Activated CD4-positive, alpha-beta T cell treated with anti-CD3 and anti-CD28 coated beads, Interleukin-2, Interleukin-4, amounts not matched to agents 100 ng/mL and 50 ng/mL, durations not matched to agents 16 hours and 8 hours (primary cell): ENCODE data around the gene TNFRSF11A.

Source experiments
- DNase-seq: peaks from one replicate; pipeline ENCODE4 v3.0.0-alpha.2; 2020; ENCODE audit warnings: low spot score

TNFRSF11A gene

DNA sequence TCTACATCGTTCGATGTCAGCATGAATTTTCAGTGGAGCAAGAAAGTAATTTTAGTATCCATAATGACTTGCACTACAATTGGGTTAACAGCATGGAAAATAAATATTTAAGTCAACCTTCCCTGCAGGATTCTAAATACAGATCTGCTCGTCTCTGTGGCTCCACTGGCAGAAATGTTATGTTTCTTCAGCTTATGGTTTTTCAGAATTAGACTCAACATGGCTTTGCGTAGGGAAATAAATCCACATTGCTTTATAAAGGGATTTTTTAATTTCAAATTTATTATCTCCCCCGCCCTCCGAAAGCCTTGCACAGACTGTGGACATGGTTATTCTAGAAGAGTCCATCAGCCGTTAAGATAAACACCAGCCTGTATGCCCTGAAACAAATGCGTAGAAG lies 18.2 kb downstream of the TNFRSF11A start:
- no peak for DNase-seq

DNA sequence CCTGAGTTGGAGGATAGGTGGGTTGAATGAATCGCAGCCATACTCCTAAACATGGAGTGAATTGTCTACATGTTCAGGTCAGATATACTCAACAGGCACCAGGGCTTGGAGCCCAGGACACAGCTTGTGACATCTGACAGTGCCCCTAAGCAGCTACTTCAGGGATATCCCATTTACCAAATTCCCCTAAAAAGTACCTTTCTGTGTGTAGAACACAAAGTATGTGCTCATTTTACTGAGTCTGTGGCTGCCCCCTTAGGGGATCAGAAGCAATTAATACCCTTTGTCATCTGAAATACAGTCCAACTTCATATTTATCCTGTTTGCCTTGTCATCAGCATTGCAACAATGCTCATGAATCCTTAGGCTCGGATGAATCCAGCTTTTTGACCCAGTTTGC lies 20.8 kb downstream of the TNFRSF11A start:
- DNase-seq = no peak

DNA sequence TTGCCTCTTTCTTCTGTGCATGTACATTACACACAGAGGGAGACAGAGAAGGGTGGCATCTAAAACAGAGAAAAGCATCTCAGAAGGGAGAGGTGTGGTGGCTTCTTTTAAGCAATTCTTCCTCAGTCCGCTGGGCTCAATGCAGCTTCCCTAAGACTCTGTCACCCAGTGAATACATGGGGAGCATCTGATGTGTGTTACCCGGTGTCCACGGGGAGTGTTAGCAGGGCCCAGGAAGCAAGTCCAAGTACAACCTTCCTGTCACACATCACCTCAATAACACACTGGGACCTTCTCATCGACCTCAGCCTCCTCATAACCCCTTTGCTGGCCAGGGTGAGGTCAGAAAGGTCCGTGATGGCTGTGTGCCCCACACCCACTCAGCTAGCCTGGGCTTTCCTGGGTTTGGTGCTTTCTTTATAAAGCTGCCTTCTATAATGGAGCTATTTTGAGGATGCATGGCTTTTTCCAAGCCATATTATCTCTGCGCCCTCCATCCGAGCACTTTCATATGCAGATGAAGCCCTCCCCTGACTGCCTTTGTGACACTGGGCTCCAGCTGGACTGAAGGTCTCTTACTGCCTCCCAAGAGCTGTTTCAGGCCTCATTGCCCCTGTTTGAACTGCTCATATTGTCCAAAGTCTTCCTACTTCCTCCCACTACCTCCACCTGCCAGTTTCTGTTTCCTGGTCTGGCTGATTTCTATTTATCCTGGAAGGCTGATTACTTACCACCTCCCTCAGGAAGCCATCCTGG lies 21.4 kb downstream of the TNFRSF11A start:
- DNase-seq = no peak

DNA sequence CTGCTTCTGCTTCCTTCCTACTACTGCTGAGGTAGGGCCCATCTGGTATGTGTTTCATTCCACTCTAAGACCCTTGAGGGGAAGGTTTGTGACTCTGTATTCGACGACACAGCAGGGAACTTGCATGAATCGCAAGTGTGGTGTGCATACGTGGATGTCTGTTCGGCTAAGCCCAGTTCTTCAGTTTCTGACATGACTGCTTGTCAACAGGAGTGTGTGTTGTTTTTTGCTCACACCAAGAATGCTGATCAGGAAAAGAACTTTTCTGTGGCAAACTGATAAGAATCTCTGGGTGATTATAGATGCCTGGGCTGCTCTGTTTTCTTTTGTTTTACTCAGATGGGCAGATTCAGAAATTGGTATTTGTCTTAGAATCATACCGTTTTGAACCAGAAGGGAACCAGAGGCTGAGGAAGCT lies 22.0 kb downstream of the TNFRSF11A start:
- DNase-seq = peak; percentile 63

DNA sequence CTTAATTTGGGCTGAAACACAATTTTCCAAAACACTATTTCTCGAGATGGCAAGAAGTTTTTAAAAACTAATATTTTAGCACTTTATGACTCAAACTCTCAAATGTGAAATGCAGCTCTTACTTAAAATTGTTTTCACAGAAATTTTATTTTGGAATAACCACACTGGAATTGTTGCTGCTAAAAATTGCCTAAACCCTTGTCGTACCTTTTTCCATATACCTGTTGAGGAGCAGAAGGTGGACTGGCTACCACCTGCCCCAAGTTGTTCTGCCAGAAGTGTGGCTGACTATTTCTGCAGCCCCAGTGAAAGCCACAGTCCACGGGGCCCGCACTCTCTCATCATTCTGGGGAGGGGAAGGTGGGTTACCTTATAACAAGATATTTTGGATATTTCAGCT lies 23.4 kb downstream of the TNFRSF11A start:
- DNase-seq = no peak

DNA sequence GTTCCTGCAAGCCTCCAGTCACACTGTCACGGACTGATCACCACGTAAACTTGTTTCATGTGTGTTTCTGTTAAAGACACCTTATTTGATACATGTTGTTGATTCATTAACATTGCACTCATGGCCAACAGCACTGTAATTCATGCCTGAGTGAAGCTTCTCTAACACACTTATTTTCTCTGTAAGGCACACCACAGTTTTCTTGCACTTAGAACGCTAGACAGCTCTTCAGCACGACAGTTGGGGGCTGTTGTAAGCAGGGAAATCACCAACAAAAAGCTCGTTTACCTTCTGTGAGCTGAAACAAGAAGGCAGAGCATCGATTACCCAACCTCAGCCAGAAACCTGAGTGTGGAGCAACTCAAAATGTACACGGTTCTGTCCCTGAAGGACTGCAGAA lies 28.1 kb downstream of the TNFRSF11A start:
- DNase-seq = no peak

DNA sequence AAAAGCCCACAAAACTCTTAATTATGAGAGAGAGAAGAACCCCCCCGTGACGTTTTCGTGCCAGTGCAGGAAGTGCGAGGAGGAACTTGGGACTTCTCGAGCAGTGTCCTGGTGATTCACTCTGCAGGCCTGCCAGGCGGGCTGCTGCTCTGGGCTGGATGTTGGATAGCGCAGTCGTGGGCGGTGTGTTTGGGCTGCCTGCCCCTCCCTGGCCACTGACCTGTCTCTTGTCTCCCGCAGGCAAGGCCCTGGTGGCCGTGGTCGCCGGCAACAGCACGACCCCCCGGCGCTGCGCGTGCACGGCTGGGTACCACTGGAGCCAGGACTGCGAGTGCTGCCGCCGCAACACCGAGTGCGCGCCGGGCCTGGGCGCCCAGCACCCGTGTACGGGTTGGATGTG lies 29.0 kb downstream of the TNFRSF11A start:
- no peak for DNase-seq

DNA sequence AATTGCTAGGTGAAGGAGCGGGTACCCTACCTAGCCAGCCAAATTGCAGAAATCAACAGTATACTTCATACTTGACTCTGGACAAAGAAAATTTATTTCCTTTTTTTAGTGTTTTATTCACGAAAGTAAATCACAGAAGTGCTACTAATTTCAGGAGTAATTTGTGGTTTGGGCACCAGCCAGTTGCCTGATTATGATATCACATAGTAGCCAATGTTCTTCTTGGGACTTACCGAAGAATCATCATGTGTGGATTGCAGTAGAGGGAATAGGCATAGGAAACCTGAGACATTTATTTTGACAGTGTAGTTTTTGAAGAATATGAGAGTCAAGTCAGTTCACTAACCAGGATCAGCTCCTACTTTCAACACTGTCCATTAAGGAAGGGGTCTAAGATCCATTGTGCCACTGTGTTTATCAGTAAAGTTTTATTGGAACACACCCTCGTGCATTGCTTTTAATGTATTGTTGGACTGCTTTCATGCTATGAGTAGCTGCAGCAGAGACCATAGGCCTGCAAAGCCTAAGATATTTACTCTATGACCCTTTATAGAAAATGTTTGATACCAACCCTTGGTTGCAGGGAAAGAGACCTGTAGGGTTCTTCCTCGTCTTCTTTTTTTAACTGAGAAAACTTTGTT lies 32.1 kb downstream of the TNFRSF11A start:
- peak; percentile 36 for DNase-seq

DNA sequence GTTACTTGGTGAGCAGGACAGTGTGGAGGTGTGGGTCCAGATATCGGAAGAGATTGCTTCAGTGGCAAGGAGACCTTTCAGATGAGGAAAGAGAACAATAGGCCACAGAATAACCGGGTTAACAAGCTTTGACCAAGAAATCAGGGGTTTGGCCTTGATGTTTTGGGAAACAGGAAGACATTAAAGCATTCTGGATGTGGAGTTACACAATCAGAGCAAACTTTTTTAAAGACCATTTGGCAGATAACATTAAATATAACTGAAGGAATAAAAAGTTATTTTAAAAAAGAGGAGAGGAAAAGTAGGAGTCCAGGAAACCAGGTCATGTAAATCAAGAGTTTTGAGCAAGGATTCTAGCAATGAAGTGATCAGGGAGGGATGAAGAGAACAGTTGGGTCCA lies 35.7 kb downstream of the TNFRSF11A start:
- no peak for DNase-seq

DNA sequence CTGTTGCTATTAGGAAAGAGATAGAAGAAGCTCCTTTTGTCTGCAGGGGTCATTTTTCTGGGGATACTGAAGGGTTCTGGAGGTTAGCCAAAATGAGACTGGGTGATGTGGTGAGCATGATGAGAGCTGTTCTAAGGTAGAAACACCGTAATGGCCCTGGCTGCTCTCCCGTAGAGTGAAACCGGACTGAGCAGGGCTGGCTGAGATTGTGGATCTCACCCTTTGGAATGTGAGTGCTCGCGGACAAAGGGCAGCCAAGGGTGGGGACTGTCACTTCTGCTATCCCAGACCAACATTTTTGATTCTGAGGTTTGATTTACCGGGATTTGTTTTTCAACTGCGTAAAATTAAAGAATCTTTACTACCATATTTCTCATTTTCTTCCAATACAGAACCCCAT lies 36.2 kb downstream of the TNFRSF11A start:
- DNase-seq = no peak

DNA sequence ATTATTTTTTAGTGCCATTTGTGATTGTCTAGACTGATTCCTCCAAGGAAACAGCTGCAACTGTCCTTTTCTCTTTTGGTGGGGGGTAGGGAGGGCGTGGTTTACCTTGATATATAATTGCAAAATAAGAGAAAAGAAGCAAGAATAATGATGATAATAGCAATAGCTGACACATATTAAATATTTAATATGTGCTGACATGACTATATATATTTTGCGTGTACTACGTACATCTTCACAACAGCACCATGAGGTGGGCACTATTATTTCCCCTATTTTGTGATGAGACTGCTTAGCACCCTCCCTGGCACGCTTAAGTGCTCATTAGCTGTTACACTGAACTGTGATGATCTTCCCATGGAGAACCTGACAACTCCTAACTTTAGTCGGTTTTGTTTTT lies 39.4 kb downstream of the TNFRSF11A start:
- DNase-seq = no peak

DNA sequence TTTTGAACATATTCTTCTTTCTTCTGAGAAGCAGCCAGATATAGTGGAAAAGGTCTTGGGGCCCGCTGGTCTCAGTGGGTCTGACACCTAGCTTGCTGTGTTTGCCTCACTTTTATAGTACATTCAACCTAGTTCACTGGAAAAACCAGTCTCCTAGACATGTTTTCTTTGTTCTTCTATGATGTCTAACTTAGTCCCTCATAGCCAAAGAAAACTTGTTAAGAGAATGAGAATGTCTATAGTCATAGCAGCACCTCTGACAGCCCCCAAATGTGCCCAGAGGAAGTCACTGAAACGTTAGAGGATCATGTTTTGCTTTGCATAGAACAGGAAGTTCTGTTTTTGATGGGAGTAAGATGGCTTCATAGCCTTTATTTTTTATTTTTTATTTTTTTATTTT lies 40.3 kb downstream of the TNFRSF11A start:
- peak; percentile 41 for DNase-seq

DNA sequence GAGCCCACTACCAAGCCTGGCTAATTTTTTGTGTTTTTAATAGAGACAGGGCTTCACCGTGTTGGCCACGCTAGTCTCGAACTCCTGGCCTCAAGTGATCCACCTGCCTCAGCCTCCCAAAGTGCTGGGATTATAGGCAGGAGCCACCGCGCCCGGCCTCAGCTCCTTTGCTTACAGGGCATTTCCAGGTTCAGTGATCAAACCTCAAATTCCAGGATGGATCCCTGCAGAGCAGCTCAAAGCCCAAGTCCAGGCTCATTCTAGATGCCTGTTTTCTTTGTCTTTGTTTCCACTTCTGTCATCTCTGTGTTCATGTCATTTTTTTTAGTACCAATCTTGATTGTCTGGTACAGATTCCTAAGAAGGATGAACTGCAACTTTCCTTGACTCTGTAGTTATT lies 41.9 kb downstream of the TNFRSF11A start:
- DNase-seq = no peak

DNA sequence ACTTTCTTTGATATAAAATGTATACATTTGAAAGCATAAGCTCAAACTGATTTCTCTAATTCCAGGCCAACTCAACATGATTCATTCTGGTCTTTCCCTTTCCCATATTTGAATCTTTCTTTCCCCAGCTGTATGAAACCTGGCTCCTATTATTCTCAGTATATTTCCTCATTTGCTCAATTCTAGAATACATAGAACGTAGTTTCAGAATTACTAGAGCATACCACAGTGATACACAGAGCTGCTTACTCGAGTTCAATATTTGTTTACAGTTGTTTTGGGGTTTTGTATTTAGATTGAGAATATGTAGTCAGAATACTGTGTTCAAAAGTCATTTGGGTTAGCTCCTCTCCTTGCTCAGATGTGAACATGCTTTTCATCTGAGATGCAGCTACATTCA lies 43.0 kb downstream of the TNFRSF11A start:
- DNase-seq = peak; percentile 69

DNA sequence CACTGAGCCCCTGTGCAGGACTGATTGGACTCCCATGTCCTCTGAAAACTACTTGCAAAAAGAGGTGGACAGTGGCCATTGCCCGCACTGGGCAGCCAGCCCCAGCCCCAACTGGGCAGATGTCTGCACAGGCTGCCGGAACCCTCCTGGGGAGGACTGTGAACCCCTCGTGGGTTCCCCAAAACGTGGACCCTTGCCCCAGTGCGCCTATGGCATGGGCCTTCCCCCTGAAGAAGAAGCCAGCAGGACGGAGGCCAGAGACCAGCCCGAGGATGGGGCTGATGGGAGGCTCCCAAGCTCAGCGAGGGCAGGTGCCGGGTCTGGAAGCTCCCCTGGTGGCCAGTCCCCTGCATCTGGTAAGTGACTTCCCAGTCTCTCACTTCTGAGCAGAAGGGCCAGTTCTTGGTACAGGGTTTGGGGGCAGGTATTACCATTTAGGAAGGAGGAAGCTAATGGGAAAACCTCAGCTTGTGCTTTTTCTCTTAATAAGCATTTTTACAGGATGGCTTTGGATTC lies 44.1 kb downstream of the TNFRSF11A start:
- no peak for DNase-seq

DNA sequence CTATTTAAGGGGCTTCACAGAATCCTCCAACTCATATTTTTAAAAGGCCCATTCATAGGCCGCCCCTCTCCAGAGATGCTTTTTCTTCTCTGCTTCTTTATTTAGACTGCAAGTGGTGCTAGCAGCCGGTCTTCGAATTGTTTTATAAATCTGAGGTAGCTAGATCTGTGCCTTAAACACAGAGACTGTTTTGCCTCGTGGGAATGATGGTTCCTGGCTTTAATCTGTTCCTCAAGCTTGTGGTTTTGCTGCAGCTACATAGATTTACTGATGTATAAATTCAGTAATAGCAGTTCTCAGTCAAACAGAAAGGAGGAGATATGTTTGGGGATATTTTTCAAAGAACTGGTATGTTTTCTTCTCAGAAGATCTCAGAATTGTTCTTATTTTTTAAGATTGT lies 45.3 kb downstream of the TNFRSF11A start:
- no peak for DNase-seq

DNA sequence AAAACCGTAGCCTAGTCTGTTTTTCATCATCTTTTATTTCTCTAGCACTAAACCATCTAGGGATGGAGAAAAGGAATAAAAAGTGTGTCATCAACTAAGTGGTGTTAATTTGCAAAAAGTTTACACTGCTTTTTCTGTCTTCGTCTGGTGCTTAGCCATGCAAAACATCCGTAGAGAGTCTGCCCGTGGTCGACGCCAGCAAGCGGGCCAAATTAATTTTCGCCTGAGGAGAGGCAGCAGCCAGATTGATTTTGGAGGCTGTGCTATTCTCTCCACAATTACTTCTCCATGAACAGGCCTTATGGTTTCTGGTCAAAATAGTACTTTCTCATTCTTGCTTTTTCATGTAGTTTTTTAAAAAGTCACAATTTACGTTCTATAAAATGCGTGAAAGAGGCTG lies 46.3 kb downstream of the TNFRSF11A start:
- no peak for DNase-seq

DNA sequence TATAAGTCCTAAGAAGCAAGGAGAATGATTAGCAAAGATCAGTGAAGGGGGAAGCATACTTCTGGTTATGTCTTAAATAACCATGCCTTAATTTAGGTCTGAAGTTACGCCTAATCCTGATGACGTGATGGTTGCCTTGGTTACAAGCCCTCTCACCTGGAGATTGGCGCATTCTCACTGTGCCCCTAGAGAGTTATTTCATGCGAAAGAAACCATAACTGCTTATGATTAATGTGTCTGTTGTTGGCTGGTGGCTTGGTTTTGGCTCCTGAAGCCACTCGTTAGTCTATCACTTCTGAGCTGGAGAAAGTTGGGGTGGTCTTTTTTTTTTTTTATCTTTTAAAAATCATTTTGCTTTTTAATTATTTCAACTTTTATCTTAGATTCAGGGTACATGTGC lies 47.0 kb downstream of the TNFRSF11A start:
- DNase-seq = no peak

DNA sequence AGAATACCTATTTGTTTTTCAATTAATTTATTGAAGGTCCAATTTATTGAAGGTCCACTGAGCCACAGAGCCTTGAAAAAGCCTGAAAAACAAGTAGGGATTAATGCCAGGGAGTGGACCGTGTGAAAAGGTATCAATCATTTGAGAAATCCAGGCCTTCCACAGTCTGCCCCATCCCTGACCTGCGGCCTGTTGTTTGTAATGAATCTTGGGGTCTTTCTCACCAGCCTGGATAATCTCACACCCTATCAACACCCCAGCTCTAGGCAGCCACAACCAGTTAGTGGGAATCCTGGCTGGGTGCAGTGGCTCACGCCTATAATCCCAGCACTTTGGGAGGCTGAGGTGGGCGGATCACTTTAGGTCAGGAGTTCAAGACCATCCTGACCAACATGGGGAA lies 47.8 kb downstream of the TNFRSF11A start:
- no peak for DNase-seq

DNA sequence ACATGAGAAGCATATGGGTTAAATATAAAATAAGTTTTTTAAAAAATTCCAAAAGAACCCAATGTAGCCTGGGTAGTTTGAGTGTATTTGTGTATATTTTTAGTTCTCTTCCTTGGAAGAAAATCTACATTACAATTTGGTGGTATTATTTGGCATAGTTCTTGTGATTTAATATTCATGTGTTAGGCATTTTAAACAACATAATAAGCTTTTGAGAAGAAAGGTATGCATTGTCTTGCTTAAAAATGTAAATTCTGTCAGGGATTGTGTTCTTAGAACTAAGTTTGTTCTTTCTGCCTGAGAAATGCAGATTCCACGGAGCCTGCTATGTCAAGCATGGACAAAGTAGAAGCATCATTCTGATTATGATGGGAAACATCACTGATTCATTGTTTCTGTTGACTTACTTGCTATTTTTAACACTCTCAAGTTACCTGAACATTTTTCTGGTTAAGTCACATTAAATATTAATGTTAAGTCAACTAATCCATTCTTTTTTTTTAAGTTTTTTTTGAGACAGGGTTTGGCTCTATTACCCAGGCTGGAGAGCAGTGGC lies 49.4 kb downstream of the TNFRSF11A start:
- DNase-seq = no peak

DNA sequence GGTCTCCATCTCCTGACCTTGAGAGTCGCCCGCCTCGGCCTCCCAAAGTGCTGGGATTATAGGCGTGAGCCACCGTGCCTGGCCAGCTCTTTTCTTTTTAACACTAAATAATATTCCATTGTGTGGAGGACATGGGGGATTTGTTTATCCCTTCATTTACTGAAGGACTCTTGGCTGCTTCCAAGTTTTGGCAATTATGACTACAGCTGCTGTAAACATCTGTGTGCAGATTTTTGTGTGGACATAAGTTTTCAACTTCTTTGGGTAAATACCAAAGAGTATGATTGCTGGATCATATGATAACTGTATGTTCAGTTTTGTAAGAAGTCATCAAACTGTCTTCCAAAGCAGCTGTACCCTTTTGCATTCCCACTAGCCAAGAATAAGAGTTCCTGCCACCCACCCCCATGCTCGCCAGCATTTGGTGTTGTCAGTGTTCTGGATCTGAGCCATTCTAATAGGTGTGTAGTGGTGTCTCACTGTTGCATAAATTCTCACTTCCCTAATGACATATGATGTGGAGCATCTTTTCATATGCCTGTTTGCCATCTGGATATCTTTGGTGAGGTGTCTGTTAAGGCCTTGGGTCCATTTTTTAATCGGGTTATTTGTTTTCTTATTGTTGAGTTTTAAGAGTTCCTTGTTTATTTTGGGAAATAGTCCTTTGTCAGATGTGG lies 52.2 kb downstream of the TNFRSF11A start:
- DNase-seq = no peak

DNA sequence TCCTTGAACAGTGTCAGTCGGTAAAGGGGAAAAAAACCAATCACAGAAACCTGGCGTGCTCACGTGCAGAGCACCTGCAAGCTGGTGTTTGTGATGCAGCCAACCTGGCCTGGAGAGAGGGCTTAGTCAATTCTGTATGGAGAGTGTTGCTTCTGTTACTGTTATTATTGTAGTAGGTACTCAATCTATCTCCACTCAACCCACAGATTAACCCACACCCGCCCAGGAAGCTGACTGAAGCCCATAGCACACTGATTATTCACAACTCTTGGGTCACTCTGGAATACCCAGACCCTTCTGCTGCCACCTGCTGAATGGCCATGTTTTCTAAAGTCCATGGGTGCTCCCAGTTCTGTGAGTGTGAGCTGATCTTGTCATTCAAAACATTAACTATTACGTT lies 53.9 kb downstream of the TNFRSF11A start:
- DNase-seq = peak; percentile 25

DNA sequence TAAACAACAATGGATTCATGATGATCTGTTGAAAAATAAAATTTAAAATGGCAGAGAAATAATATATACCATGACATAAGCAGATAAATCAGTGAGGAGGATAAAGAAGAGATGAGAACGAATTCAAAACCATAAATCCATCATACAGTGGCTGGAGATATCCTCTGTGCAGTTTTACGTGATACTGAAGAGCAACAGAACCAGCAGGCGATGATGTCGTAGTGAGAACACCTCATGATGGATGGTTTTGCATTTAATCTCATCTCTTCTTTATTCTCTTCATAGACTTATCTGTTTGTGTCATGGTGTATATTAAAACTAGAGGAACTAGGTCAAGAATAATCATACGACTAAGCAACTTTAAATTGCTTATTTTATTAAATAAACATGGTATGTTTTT lies 56.3 kb downstream of the TNFRSF11A start:
- DNase-seq = no peak
